SK-N-SH (cell line): ENCODE results near the gene TASP1.

Experiments
- CTCF ChIP-seq: fragments of 200-600 bp; sonication (generic); IDR thresholded peaks from 2 replicates; pipeline ENCODE4 v1.6.1; 2017; ENCODE audit warnings: antibody characterized with exemption, mild to moderate bottlenecking, moderate library complexity
- IRF3 ChIP-seq: fragments of 150-350 bp; IDR thresholded peaks from 2 replicates; pipeline ENCODE4 v1.6.1; 2016; ENCODE audit warnings: mild to moderate bottlenecking, low read depth, low read length
- MXI1 ChIP-seq: IDR thresholded peaks from 2 replicates; pipeline ENCODE4 v1.6.1; 2012; ENCODE audit warnings: mild to moderate bottlenecking, low read depth, low read length, improper control_type of control experiment
- POLR2AphosphoS5 ChIP-seq: IDR thresholded peaks from 2 replicates; pipeline ENCODE4 v1.6.1; 2012; ENCODE audit warnings: low read depth, low read length
- TAF1 ChIP-seq: IDR thresholded peaks from 2 replicates; pipeline ENCODE4 v1.6.1; 2012; ENCODE audit warnings: low read depth, mild to moderate bottlenecking, low read length, moderate library complexity, borderline replicate concordance
- TF ChIP-seq, protein P1 (sequence below): IDR thresholded peaks from 2 replicates; pipeline ENCODE4 v1.4.0; 2012; ENCODE audit warnings: low read depth

- TF ChIP-seq TAF1 (no peak), POLR2AphosphoS5 (no peak), IRF3 (no peak), CTCF (no peak), MXI1 (no peak)
- TF ChIP-seq, protein P1, sequence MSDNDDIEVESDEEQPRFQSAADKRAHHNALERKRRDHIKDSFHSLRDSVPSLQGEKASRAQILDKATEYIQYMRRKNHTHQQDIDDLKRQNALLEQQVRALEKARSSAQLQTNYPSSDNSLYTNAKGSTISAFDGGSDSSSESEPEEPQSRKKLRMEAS = no peak
Measured at GRCh38 chr20:13486694-13487093, 152.0 kb downstream of the TASP1 start.
